Measurements from ENCODE around the gene ATP10A.
"Not testable (repeated sequence)": the region's sequence is repeated elsewhere in the genome, so short reads cannot be mapped to it uniquely, and the experiment has no call there.

Gene ATP10A

GRCh38 chr15:25641361-25641760, 221.8 kb downstream of the ATP10A start:
- Histone ChIP-seq H4K20me1 (ENCODE audit: insufficient read depth, low read length) (no peaks in the 10 kb centered on the region), H2AFZ (ENCODE audit: low read length) (no peak overlapping the region), H3K9me3 (ENCODE audit: low read length) (no peaks in the 10 kb centered on the region), H3K4me1 (ENCODE audit: insufficient read depth, low read length, severe bottlenecking) (no peaks in the 10 kb centered on the region), H3K9ac (ENCODE audit: low read length) (no peak overlapping the region), H3K4me3 (ENCODE audit: low read depth, low read length, poor library complexity, severe bottlenecking) (no peak overlapping the region), H3K79me2 (ENCODE audit: insufficient read depth, low read length) (no peaks in the 10 kb centered on the region), H3K36me3 (ENCODE audit: insufficient read depth, low read length) (no peaks in the 10 kb centered on the region), H3K9me2 (ENCODE audit: low read depth, low read length) (no peaks in the 10 kb centered on the region), H3F3A (ENCODE audit: insufficient read depth, low read length) (no peaks in the 10 kb centered on the region), H3K4me2 (ENCODE audit: low read length) (no peak overlapping the region), H3K27ac (ENCODE audit: low read depth, low read length, poor library complexity, severe bottlenecking) (no peak overlapping the region), H3K27me3 (ENCODE audit: insufficient read depth, low read length) (no peaks in the 10 kb centered on the region)
- TF ChIP-seq EZH2 (IDR thresholded peaks at IDR 0.05; ENCODE audit: borderline replicate concordance, low read length) (no peak), CTCF (IDR thresholded peaks at IDR 0.05; ENCODE audit: low read length) (no peak)

- not testable (repeated sequence) for H3K79me2 ChIP-seq (ENCODE audit: insufficient read depth, low read length); H3K4me1 ChIP-seq (ENCODE audit: insufficient read depth, low read length, severe bottlenecking); H3K4me2 ChIP-seq (ENCODE audit: low read length); H3K9ac ChIP-seq (ENCODE audit: low read length); H3K9me2 ChIP-seq (ENCODE audit: low read depth, low read length); H3K36me3 ChIP-seq (ENCODE audit: insufficient read depth, low read length); H2AFZ ChIP-seq (ENCODE audit: low read length); H3F3A ChIP-seq (ENCODE audit: insufficient read depth, low read length); H3K27ac ChIP-seq (ENCODE audit: low read depth, low read length, poor library complexity, severe bottlenecking); H4K20me1 ChIP-seq (ENCODE audit: insufficient read depth, low read length); H3K27me3 ChIP-seq (ENCODE audit: insufficient read depth, low read length); H3K4me3 ChIP-seq (ENCODE audit: low read depth, low read length, poor library complexity, severe bottlenecking); H3K9me3 ChIP-seq (ENCODE audit: low read length)
These were observed 222.2 kb downstream of the ATP10A start for GRCh38 chr15:25640959-25641358.

GRCh38 chr15:25640381-25640780, 222.7 kb downstream of the ATP10A start:
- no peaks in the 10 kb centered on the region for H3K36me3 ChIP-seq (ENCODE audit: insufficient read depth, low read length)
- H3K79me2 ChIP-seq (ENCODE audit: insufficient read depth, low read length): no peaks in the 10 kb centered on the region
- TF ChIP-seq CTCF (IDR thresholded peaks at IDR 0.05; ENCODE audit: low read length): no peak
- no peak for TF ChIP-seq EZH2 (IDR thresholded peaks at IDR 0.05; ENCODE audit: borderline replicate concordance, low read length)
- no peaks in the 10 kb centered on the region for H3K27me3 ChIP-seq (ENCODE audit: insufficient read depth, low read length)
- no peaks in the 10 kb centered on the region for H3K9me2 ChIP-seq (ENCODE audit: low read depth, low read length)
- no peak overlapping the region for H3K4me3 ChIP-seq (ENCODE audit: low read depth, low read length, poor library complexity, severe bottlenecking)
- no peaks in the 10 kb centered on the region for H3K9me3 ChIP-seq (ENCODE audit: low read length)
- H3K4me2 ChIP-seq (ENCODE audit: low read length): no peak overlapping the region
- no peak overlapping the region for H3K27ac ChIP-seq (ENCODE audit: low read depth, low read length, poor library complexity, severe bottlenecking)
- no peaks in the 10 kb centered on the region for H4K20me1 ChIP-seq (ENCODE audit: insufficient read depth, low read length)
- no peaks in the 10 kb centered on the region for H3F3A ChIP-seq (ENCODE audit: insufficient read depth, low read length)
- H2AFZ ChIP-seq (ENCODE audit: low read length): no peak overlapping the region
- no peak overlapping the region for H3K9ac ChIP-seq (ENCODE audit: low read length)
- no peaks in the 10 kb centered on the region for H3K4me1 ChIP-seq (ENCODE audit: insufficient read depth, low read length, severe bottlenecking)

- not testable (repeated sequence) for H4K20me1 ChIP-seq (ENCODE audit: insufficient read depth, low read length); H3F3A ChIP-seq (ENCODE audit: insufficient read depth, low read length); H3K4me1 ChIP-seq (ENCODE audit: insufficient read depth, low read length, severe bottlenecking); H3K79me2 ChIP-seq (ENCODE audit: insufficient read depth, low read length); H3K27ac ChIP-seq (ENCODE audit: low read depth, low read length, poor library complexity, severe bottlenecking); H3K9me3 ChIP-seq (ENCODE audit: low read length); H3K36me3 ChIP-seq (ENCODE audit: insufficient read depth, low read length); H3K4me3 ChIP-seq (ENCODE audit: low read depth, low read length, poor library complexity, severe bottlenecking); H3K9me2 ChIP-seq (ENCODE audit: low read depth, low read length); H3K9ac ChIP-seq (ENCODE audit: low read length); H3K27me3 ChIP-seq (ENCODE audit: insufficient read depth, low read length); H3K4me2 ChIP-seq (ENCODE audit: low read length); H2AFZ ChIP-seq (ENCODE audit: low read length)
These were observed 226.6 kb downstream of the ATP10A start for GRCh38 chr15:25636486-25636885.
